ENCODE data around the gene ARMH1.
"Not testable (repeated sequence)": the region's sequence is repeated elsewhere in the genome, so short reads cannot be mapped to it uniquely, and the experiment has no call there.

The ARMH1 gene

GRCh38 chr1:44644806-44645205 lies 29.7 kb upstream of the ARMH1 start:
- no peak for DNase-seq (ENCODE audit: low read depth in 3 of 3)

DNA sequence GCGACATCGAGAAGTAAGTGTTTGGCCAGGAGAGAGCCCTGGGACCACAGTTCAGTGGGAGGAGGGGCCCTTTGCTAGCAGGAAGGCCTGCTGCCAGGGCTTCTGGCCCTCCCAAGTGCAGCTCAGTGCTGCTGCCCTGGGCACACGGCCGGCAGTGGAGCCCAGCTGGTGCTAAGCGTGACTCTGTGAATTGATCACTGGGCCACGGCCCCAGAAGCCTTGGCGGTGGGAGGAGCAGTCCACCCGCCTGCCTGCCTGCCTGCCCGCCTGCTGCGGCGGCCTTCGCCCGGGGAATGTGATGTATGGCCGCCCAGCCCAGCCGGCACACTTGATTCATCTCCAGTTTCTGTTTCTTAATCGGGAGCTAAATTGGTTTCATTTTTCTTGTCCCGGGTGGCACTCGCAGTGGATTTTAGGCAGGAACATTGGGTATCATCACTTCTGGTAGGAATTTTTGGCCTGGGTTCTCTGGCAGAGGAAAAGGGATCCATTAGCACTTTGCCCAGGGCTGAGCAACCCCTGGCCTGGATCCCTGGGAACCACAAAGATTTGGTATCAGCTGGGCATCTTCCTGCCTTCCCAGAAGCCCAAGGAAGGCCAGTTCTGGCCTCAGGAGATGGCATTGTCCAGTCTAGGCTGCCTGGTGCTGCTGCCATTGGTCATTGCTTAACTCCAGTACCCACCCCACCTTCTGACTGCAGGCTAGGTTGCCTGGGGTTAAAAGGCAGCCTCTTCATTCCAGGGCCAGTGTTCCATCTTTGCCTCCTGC lies 28.9 kb upstream of the ARMH1 start:
- no peak for DNase-seq (ENCODE audit: low read depth in 3 of 3)

GRCh38 chr1:44646261-44647110 lies 28.0 kb upstream of the ARMH1 start:
- DNase-seq (ENCODE audit: low read depth in 3 of 3): no peak

DNA sequence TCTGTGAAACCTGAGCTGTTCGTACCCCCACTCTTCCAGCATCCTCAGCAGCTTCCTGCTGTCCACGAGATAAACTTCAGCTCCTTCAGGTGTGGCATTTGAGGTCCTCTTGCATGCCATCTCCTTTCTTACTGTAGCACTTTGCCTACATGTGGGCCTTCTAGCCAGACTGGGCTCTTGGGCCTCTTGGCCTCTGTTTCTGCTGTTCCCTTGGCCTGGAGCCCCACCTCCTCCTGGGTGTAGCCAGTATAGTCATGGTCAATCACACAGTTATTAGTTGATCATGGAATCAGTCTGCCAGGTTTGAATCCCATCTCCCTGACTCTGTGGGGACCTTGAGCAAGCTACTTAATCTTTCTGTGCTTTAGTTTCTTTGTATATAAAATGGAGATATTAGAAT lies 26.6 kb upstream of the ARMH1 start:
- no peak for DNase-seq (ENCODE audit: low read depth in 3 of 3)

DNA sequence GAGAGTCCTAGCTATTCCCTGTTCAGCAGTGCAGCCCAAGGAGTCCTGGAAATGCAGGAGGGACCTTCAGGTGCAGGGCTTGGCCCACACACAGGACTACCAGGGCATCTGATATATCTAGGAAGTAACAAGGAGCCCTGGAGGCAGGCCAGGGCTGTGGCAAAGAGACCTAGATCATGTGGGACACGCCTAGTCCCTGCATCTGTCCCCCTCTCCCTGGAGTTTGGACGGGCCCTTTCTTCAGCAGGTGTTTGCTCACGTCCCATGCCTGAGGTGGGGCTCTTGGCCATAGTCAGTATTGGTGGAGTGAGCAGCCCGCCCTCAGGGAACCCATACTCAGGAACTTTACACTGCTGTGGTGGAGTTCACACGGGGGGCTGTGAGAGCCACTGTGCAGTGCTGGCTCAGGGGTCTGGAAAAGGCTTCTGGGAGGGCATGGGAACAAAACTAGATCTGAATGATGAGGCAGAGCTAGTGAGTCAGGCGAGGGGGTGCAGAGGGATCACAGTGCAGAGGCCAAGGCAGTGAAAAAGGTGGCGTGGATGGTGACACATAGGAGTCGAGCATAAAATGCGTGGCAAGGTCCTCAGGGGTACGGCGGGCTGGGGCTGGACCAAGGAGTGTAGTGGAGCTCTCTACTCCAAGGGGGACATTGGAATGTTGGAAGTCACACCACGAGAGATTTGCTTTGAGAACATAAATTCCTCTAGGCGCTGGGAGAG lies 25.8 kb upstream of the ARMH1 start:
- DNase-seq (ENCODE audit: low read depth in 3 of 3): no peak

DNA sequence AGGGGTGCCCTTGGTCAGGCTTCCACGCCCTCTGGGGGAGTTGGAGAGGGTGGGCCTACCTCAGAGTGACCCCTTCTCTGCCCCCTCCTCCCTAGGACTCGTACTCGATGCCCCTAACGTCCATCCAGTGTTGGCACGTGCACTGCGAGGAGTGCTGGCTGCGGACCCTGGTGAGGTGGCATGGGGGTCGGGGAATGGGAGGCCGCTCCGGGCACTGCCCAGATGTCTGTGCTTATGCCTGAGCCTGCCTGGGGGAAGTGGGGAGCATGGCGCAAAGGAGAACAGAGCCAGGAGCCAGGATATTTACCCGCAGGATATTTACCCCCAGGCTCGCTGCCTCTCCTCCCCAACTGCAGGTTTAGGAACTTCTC lies 24.7 kb upstream of the ARMH1 start:
- DNase-seq (ENCODE audit: low read depth in 3 of 3): no peak

- no peak for DNase-seq (ENCODE audit: low read depth in 3 of 3)
Observed at GRCh38 chr1:44650159-44650831, 24.2 kb upstream of the ARMH1 start.

DNA sequence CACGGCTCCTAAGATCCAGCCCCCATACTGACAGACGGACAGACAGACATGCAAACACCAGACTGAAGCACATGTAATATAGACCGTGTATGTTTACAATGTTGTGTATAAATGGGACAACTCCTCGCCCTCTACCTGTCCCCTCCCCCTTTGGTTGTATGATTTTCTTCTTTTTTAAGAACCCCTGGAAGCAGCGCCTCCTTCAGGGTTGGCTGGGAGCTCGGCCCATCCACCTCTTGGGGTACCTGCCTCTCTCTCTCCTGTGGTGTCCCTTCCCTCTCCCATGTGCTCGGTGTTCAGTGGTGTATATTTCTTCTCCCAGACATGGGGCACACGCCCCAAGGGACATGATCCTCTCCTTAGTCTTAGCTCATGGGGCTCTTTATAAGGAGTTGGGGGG lies 23.4 kb upstream of the ARMH1 start:
- DNase-seq (ENCODE audit: low read depth in 3 of 3): no peak

GRCh38 chr1:44652445-44653106 lies 21.9 kb upstream of the ARMH1 start:
- peak; percentile 58 to 61 (median 60) for DNase-seq (ENCODE audit: low read depth in 3 of 3)

DNA sequence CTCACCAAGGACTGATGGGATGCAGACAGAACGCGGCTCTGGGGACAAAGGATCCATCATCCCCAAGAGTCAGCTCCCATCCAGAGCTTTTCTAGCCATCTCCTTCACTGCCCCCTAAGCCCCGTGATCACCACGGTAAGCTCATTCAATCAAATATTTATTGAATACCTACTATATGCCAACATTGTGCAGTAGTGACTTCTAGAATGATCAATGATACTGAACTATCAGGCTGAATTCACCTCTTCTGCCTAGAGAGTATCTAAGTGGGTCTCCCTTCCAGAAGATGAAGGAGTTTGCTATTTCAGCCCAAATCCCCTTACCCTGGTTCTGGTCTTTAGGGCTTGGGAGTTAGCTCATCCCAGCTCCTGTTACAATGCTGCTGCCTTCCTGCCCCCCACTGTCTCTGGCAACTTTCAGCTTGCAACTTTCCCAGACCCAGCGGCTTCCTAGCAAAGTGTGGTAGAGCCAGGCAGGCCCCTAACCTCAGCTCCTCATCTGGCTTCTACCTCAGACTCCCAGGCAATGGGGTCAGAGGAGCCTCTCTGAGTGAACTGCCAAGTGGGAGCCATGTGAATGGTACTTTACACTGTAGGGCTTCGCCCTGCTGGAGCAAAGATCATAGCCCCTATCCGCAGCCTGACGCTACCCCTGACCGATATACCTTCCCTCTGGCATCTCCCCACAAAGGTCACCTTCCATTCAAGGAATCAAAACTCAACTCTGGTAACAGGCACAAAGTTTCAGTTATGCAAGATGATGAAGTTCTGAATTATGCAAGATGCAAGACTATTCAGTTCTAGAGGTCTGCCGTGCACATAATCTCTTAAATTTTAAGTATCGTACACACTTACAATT lies 21.2 kb upstream of the ARMH1 start:
- DNase-seq (ENCODE audit: low read depth in 3 of 3): no peak

- no peak for DNase-seq (ENCODE audit: low read depth in 3 of 3)
Observed at GRCh38 chr1:44654621-44655187, 19.8 kb upstream of the ARMH1 start.

DNA sequence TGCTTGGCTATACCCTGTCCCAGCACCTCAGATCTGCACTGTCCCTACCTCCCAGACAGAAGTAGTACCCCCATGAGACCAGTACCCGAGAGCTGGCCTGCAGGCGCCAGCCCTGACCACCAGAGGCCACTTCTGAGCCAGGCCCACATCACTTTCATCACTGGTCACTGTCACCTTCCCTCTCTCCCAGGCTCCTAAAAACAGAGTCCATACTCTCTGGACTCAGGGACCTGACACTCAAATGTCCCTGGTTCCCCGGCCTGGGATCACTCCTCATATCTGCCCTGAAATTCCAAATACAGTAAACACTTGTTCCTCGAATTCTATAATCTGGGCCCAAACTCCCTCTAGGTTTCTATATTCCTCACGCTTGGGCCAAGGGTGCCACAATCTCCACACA lies 18.9 kb upstream of the ARMH1 start:
- DNase-seq (ENCODE audit: low read depth in 3 of 3): no peak

DNA sequence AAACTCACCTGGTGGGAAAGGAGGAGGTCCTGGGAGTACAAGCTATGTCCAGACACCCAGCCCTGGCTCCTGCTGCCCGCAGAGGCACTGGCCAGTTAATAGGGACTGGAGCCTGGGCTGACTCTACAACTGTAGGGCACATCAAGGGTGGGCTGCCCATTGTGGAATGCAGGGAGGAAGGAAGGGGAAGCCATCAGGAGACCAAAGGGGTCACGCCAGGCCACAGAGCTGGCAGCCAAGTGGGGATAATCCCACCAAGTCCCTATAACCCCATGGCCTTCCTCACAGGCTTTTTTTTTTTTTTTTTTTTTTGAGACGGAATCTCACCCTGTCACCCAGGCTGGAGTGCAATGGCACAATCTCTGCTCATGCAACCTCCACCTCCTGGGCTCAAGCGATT lies 14.9 kb upstream of the ARMH1 start:
- no peak for DNase-seq (ENCODE audit: low read depth in 3 of 3)

- no peak for DNase-seq (ENCODE audit: low read depth in 3 of 3)
Observed at GRCh38 chr1:44660176-44660575, 14.3 kb upstream of the ARMH1 start.

GRCh38 chr1:44661781-44662682 lies 12.5 kb upstream of the ARMH1 start:
- DNase-seq (ENCODE audit: low read depth in 3 of 3): no peak

DNA sequence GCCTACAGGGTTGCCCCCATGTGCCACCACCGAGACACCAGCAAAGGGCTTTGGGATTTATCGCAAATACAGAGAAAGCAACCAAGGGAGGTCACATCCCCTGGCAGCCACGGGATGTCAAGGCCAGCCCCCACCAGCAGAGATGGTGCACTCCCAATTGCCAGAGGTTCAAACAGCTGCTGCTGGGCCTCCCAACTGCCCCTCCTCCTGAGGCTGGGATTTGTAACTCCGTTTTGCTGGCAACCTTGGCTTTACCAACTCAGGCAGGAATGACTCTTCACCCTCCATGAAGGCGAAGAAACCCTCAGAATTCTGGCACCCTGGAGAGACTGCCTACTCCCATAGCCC lies 11.9 kb upstream of the ARMH1 start:
- DNase-seq (ENCODE audit: low read depth in 3 of 3): no peak

DNA sequence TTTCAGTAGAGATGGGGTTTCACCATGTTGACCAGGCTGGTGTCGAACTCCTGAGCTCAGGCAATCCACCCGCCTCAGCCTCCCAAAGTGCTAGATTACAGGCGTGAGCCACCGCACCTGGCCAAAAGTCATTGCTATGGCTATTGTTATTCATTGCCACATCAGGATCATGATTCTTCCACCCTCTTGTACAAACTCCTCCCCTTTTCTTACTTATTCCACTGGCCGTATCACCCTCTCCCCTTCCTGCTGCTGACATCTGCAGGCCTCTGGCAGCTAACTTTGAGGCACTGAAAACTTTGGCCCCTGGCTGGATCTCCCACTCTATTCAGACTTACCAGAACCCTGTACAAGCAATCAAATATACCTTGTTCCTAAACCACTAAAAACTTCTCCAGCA lies 11.1 kb upstream of the ARMH1 start:
- DNase-seq (ENCODE audit: low read depth in 3 of 3): no peak

- DNase-seq (ENCODE audit: low read depth in 3 of 3): peak in 1 of 3 donors; percentile 7
Observed at GRCh38 chr1:44664730-44665370, 9.7 kb upstream of the ARMH1 start.

GRCh38 chr1:44666719-44667118 lies 7.8 kb upstream of the ARMH1 start:
- not testable (repeated sequence) for DNase-seq (ENCODE audit: low read depth in 3 of 3)
